ENCODE data around the gene LMO4.

The LMO4 gene

GRCh38 chr1:87394982-87395381, 66.3 kb downstream of the LMO4 start:
- Mint-ChIP-seq H3K27me3 (ENCODE audit: low read depth, poor library complexity) (peaks cover 6% of the 10 kb centered on the region), H3K36me3 (ENCODE audit: low read depth) (peaks cover 5% of the 10 kb centered on the region), H3K4me3 (no peak overlapping the region), H3K4me1 (peaks cover 24% of the 10 kb centered on the region), H3K27ac (peak overlapping the region; percentile 84), H3K9me3 (peaks cover 4% of the 10 kb centered on the region)
- DNase-seq, result no peak
- TF ChIP-seq, protein P1, sequence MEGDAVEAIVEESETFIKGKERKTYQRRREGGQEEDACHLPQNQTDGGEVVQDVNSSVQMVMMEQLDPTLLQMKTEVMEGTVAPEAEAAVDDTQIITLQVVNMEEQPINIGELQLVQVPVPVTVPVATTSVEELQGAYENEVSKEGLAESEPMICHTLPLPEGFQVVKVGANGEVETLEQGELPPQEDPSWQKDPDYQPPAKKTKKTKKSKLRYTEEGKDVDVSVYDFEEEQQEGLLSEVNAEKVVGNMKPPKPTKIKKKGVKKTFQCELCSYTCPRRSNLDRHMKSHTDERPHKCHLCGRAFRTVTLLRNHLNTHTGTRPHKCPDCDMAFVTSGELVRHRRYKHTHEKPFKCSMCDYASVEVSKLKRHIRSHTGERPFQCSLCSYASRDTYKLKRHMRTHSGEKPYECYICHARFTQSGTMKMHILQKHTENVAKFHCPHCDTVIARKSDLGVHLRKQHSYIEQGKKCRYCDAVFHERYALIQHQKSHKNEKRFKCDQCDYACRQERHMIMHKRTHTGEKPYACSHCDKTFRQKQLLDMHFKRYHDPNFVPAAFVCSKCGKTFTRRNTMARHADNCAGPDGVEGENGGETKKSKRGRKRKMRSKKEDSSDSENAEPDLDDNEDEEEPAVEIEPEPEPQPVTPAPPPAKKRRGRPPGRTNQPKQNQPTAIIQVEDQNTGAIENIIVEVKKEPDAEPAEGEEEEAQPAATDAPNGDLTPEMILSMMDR (IDR thresholded peaks at IDR 0.05), result no peak
